Tibial nerve (tissue), 4 donors: ENCODE data around the gene ATRNL1.

Experiments
- CTCF ChIP-seq, 5 experiments: fragments of 200-600 bp in 3 of 5; fragments of 450-650 bp in 2 of 5; sonication (generic) in 3 of 5; IDR thresholded peaks; one replicate each; pipeline ENCODE4 v1.5.1; 2016 to 2019; ENCODE audit warnings: antibody characterized with exemption in 5 of 5, mild to moderate bottlenecking in 3 of 5, moderate library complexity in 2 of 5
- EP300 ChIP-seq, 2 donors: sonication (generic); formaldehyde crosslinking; IDR thresholded peaks; one replicate each; pipeline ENCODE4 v1.6.1; 2017; ENCODE audit warnings: antibody characterized with exemption in 2 of 2, mild to moderate bottlenecking in 1 of 2
- POLR2A ChIP-seq, 2 donors: fragments of 450-650 bp; IDR thresholded peaks; one replicate each; pipeline ENCODE4 v1.6.1; 2017; ENCODE audit warnings: antibody characterized with exemption in 2 of 2, mild to moderate bottlenecking in 2 of 2, moderate library complexity in 2 of 2

- TF ChIP-seq CTCF (IDR thresholded peaks at IDR 0.05) (no peak), EP300 (IDR thresholded peaks at IDR 0.05) (no peak), POLR2A (IDR thresholded peaks at IDR 0.05) (no peak)
Observed at GRCh38 chr10:115706026-115706425, 612.9 kb downstream of the ATRNL1 start.
